NB4 (cell line): ENCODE measurements around the gene HOXD1.

ENCODE experiments used
- DNase-seq: peaks from one replicate; pipeline ENCODE4 v3.0.0; 2010; ENCODE audit warnings: low read depth
- H3K4me3 ChIP-seq: one replicate; pipeline ENCODE4 v1.5.1; 2011; ENCODE audit warnings: mild to moderate bottlenecking, low read depth, low read length, moderate library complexity
- CTCF ChIP-seq: IDR thresholded peaks from one replicate; pipeline ENCODE4 v1.5.1; 2012; ENCODE audit warnings: low read depth, low read length
- MAX ChIP-seq: IDR thresholded peaks from 2 replicates; pipeline ENCODE4 v1.6.1; 2011; ENCODE audit warnings: low read depth, low read length
- MYC ChIP-seq: IDR thresholded peaks from 2 replicates; pipeline ENCODE4 v1.6.1; 2011; ENCODE audit warnings: low read depth, low read length
- POLR2A ChIP-seq: IDR thresholded peaks from 2 replicates; pipeline ENCODE4 v1.6.1; 2011; ENCODE audit warnings: mild to moderate bottlenecking; ENCODE audit not compliant: insufficient read length; ENCODE audit errors: extremely low read depth

HOXD1 gene

GRCh38 chr2:176173567-176174381, 14.7 kb upstream of the HOXD1 start:
- H3K4me3 ChIP-seq, result peak overlapping the region; percentile 41
- DNase-seq, result no peak
- TF ChIP-seq POLR2A (no peak), MYC (no peak), CTCF (no peak), MAX (no peak)

- H3K4me3 ChIP-seq, result peak overlapping the region; percentile 41
Observed at GRCh38 chr2:176174382-176174823, 14.1 kb upstream of the HOXD1 start.

GRCh38 chr2:176174824-176175708, 13.4 kb upstream of the HOXD1 start:
- TF ChIP-seq CTCF (no peak), MAX (no peak), POLR2A (no peak), MYC (no peak; the same call in 1 of the 2 replicates)
- peak overlapping the region; percentile 41 for H3K4me3 ChIP-seq
- peak; percentile 91 for DNase-seq

More at GRCh38 chr2:176174382-176174823, 14.1 kb upstream of the HOXD1 start:
- DNase-seq, result peak; percentile 65
- TF ChIP-seq CTCF (no peak), POLR2A (no peak), MYC (no peak), MAX (no peak)

GRCh38 chr2:176175709-176176607, 12.5 kb upstream of the HOXD1 start:
- DNase-seq, result peak; percentile 26
- no peak overlapping the region for H3K4me3 ChIP-seq
- no peak for TF ChIP-seq MYC
- TF ChIP-seq POLR2A, result no peak
- no peak for TF ChIP-seq MAX
- TF ChIP-seq CTCF, result no peak

GRCh38 chr2:176177580-176178037, 10.9 kb upstream of the HOXD1 start:
- no peak for DNase-seq
- TF ChIP-seq POLR2A (no peak), MAX (no peak)
- H3K4me3 ChIP-seq, result no peak overlapping the region
